SK-N-SH (cell line): ENCODE data around the gene ADNP2.

ENCODE experiments used
- EP300 ChIP-seq, 2 experiments: IDR thresholded peaks; 2 replicates each; pipeline versions ENCODE4 v1.4.0 to v1.6.1; 2012; ENCODE audit warnings: borderline replicate concordance in 1 of 2, low read depth in 1 of 2, low read length in 1 of 2
- EZH2phosphoT487 ChIP-seq: fragments of 200-600 bp; sonication (generic); IDR thresholded peaks from 2 replicates; pipeline ENCODE4 v1.6.1; 2017; ENCODE audit warnings: low read depth, mixed run types, mild to moderate bottlenecking, antibody characterized with exemption, moderate library complexity, borderline replicate concordance
- FOXJ3 ChIP-seq: sonication (generic); formaldehyde crosslinking; IDR thresholded peaks from 2 replicates; pipeline ENCODE4 v1.5.1; 2020; ENCODE audit warnings: mild to moderate bottlenecking, missing genetic modification reagents
- JUND ChIP-seq: IDR thresholded peaks from 2 replicates; pipeline ENCODE4 v1.4.0; 2012
- POLR2AphosphoS5 ChIP-seq: IDR thresholded peaks from 2 replicates; pipeline ENCODE4 v1.6.1; 2012; ENCODE audit warnings: low read depth, low read length
- RAD21 ChIP-seq: IDR thresholded peaks from 2 replicates; pipeline ENCODE4 v1.6.1; 2012; ENCODE audit warnings: mild to moderate bottlenecking, low read length
- RFX5 ChIP-seq: IDR thresholded peaks from 2 replicates; pipeline ENCODE4 v1.6.1; 2012; ENCODE audit warnings: mild to moderate bottlenecking, improper control_type of control experiment, low read length
- TAF1 ChIP-seq: IDR thresholded peaks from 2 replicates; pipeline ENCODE4 v1.6.1; 2012; ENCODE audit warnings: low read depth, mild to moderate bottlenecking, low read length, moderate library complexity, borderline replicate concordance
- TEAD4 ChIP-seq: IDR thresholded peaks from 2 replicates; pipeline ENCODE4 v1.4.0; 2012; ENCODE audit warnings: mild to moderate bottlenecking, borderline replicate concordance; ENCODE audit not compliant: insufficient read depth
- YY1 ChIP-seq: IDR thresholded peaks from 2 replicates; pipeline ENCODE4 v1.4.0; 2012; ENCODE audit warnings: low read depth, mild to moderate bottlenecking
- TF ChIP-seq, protein P1 (sequence below): fragments of 200-600 bp; sonication (generic); IDR thresholded peaks from 2 replicates; pipeline ENCODE4 v1.6.1; 2017; ENCODE audit warnings: antibody characterized with exemption, mild to moderate bottlenecking, moderate library complexity
- TF ChIP-seq, protein P2 (sequence below): IDR thresholded peaks from 2 replicates; pipeline ENCODE4 v1.4.0; 2012; ENCODE audit warnings: low read depth, borderline replicate concordance

DNA sequence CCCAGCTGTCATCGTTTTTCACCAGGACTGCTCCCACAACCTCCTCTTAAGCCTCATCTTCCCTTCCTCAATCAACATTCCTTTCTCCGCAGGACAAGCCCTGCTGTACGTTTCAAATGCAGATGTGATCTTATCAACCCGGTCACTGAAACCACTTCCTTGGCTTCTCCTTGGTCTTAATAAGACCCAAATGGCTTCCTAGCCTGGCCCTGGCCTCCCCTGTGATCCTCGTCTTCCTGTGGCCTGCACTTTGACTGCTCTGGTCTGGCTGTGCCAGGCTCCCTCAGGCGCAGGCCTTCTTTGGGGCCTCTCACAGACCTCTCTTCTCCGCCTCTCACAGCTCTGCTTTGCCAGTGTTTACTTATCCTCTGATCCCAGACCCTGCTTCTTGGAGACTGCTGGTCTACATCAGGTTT lies 4.7 kb upstream of the ADNP2 start:
- TF ChIP-seq JUND (no peak), EZH2phosphoT487 (no peak), RAD21 (no peak), YY1 (no peak), RFX5 (no peak), POLR2AphosphoS5 (no peak), EP300 (IDR thresholded peaks at IDR 0.05; ENCODE audit: borderline replicate concordance in 1 of 2, low read depth in 1 of 2, low read length in 1 of 2) (no peak), TEAD4 (no peak), TAF1 (no peak), FOXJ3 (CRISPR knock-in tag) (no peak)
- TF ChIP-seq, protein P1, sequence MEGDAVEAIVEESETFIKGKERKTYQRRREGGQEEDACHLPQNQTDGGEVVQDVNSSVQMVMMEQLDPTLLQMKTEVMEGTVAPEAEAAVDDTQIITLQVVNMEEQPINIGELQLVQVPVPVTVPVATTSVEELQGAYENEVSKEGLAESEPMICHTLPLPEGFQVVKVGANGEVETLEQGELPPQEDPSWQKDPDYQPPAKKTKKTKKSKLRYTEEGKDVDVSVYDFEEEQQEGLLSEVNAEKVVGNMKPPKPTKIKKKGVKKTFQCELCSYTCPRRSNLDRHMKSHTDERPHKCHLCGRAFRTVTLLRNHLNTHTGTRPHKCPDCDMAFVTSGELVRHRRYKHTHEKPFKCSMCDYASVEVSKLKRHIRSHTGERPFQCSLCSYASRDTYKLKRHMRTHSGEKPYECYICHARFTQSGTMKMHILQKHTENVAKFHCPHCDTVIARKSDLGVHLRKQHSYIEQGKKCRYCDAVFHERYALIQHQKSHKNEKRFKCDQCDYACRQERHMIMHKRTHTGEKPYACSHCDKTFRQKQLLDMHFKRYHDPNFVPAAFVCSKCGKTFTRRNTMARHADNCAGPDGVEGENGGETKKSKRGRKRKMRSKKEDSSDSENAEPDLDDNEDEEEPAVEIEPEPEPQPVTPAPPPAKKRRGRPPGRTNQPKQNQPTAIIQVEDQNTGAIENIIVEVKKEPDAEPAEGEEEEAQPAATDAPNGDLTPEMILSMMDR = no peak
- TF ChIP-seq, protein P2, sequence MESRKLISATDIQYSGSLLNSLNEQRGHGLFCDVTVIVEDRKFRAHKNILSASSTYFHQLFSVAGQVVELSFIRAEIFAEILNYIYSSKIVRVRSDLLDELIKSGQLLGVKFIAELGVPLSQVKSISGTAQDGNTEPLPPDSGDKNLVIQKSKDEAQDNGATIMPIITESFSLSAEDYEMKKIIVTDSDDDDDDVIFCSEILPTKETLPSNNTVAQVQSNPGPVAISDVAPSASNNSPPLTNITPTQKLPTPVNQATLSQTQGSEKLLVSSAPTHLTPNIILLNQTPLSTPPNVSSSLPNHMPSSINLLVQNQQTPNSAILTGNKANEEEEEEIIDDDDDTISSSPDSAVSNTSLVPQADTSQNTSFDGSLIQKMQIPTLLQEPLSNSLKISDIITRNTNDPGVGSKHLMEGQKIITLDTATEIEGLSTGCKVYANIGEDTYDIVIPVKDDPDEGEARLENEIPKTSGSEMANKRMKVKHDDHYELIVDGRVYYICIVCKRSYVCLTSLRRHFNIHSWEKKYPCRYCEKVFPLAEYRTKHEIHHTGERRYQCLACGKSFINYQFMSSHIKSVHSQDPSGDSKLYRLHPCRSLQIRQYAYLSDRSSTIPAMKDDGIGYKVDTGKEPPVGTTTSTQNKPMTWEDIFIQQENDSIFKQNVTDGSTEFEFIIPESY = no peak
